T-helper 2 cell treated with Interferon-gamma antibody and Interleukin-4, amounts not matched to agents 5 μg/mL and 100 μg/mL, for 36 hours (primary cell): Measurements from ENCODE around the gene UNC5A.

Experiments
- DNase-seq: peaks from one replicate; pipeline ENCODE4 v3.0.0; 2021; ENCODE audit warnings: low spot score
- H3K27ac Mint-ChIP-seq: one replicate; pipeline ENCODE4 v1.8.0; 2021; ENCODE audit warnings: mild to moderate bottlenecking, mixed read lengths
- H3K27me3 Mint-ChIP-seq: one replicate; pipeline ENCODE4 v1.8.0; 2021; ENCODE audit warnings: low read depth, mixed read lengths
- H3K36me3 Mint-ChIP-seq: one replicate; pipeline ENCODE4 v1.8.0; 2021; ENCODE audit warnings: low read depth, mixed read lengths
- H3K4me1 Mint-ChIP-seq: one replicate; pipeline ENCODE4 v1.8.0; 2021; ENCODE audit warnings: low read depth, mixed read lengths
- H3K4me3 Mint-ChIP-seq: one replicate; pipeline ENCODE4 v1.8.0; 2022; ENCODE audit warnings: mild to moderate bottlenecking, moderate library complexity, mixed read lengths
- H3K9me3 Mint-ChIP-seq: one replicate; pipeline ENCODE4 v1.8.0; 2021; ENCODE audit warnings: mixed read lengths

The UNC5A gene

DNA sequence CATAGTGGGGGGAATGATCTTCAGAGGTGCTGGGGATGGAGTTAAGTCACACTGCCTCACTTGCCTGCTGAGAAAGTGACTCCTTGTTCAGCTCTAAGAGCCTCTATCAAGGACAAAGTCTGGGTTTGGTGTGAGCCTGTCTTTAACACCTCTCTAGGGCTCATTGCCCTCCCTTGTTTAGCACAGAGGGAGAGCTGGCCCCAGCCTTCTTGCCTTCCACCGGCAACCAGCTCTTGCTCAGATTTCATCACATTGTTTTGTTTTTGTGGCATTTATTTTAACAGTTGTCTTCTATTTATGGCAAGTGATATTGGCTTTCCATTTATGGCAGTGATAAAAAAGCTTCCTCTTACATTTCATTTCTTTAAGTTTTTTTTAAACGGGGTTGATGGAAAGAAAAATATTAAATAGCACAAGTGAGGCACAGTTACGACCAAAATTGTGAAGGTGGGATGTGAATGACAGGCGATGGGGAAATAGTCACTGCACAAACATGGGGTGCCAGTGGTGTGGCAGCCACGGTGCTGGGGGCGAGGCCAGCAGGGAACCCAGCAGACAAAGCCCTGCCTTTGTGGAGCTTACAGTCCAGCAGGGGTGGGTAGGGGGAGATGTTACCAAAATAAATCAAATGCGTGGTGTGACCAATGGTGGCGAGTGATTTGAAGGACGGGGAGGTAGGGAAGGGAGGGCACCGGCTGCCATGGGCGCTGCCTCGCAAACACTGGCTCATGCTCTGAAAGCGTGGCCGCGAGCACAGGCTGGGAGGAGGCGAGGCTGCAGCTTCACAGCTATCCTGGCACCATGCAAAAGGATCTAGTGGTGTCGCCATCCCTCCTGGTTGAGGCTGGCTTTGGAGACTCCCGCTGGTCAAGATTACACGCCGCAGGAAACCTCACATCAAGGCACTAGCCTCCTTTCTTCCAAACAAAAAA is 21.2 kb upstream of the UNC5A start:
- Mint-ChIP-seq H3K9me3 (no peaks in the 10 kb centered on the region), H3K36me3 (no peaks in the 10 kb centered on the region), H3K4me3 (no peak overlapping the region), H3K27ac (no peak overlapping the region), H3K4me1 (no peaks in the 10 kb centered on the region), H3K27me3 (peaks cover 16% of the 10 kb centered on the region)
- DNase-seq, result no peak

DNA sequence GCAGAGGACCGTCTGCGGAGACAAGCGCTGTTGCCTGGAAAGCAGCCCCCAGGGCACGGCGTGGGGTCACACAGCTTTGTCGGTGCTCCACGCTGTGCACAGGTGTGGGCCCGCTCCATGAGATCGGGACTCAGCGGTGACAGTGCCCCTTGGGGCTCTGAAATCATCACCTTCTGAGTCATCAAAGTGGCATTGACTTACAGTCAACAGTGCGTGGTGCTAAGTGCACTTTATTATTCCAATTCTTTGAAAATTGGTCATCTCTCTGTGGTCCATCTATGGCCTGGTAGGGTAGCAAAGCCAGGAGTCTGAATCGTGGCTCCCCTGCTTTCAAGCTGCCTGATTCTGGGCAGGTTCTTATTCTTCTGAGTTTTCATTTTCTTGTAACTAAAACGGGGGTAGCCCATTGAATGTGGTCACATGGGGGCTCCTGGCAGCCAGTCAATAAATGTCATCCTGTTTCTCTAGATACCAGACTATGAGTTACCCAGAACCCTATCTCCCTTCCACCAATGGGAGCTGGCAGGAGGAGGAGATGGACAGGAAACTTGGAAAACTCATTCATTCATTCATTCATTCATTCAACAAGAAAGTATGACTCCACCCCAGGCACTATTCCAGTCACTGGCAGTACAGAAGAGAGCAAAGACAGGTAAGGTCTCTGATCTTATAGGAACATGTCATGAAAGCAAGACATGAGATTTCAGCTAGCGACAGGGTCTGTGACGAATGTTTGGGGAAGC is 20.3 kb upstream of the UNC5A start:
- H3K9me3 Mint-ChIP-seq, result no peaks in the 10 kb centered on the region
- no peak overlapping the region for H3K4me3 Mint-ChIP-seq
- no peaks in the 10 kb centered on the region for H3K4me1 Mint-ChIP-seq
- no peak for DNase-seq
- H3K27ac Mint-ChIP-seq, result no peak overlapping the region
- no peaks in the 10 kb centered on the region for H3K36me3 Mint-ChIP-seq
- peaks cover 16% of the 10 kb centered on the region for H3K27me3 Mint-ChIP-seq

DNA sequence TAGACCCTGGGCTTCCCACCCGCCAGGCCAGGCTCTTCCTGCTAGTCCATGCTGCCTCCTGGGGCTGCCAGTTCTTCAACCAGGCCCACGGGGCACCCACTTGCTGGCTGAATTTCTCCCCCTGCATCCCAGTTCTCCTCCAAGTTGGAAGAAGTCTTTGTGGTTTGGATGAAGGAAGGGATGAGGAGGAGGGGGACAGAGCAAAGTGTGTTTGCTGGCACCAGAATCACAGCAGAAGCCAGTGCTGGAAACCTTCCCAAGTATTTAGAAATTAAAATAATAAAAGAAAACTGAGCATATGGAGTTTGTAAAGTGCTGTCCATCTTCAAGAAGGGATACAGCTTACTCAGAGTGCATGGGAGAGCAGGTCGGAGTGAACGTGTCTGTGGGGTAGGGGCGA is 19.4 kb upstream of the UNC5A start:
- H3K9me3 Mint-ChIP-seq, result no peaks in the 10 kb centered on the region
- peaks cover 19% of the 10 kb centered on the region for H3K27me3 Mint-ChIP-seq
- no peaks in the 10 kb centered on the region for H3K36me3 Mint-ChIP-seq
- no peaks in the 10 kb centered on the region for H3K4me1 Mint-ChIP-seq
- H3K4me3 Mint-ChIP-seq, result no peak overlapping the region
- H3K27ac Mint-ChIP-seq, result no peak overlapping the region
- no peak for DNase-seq

DNA sequence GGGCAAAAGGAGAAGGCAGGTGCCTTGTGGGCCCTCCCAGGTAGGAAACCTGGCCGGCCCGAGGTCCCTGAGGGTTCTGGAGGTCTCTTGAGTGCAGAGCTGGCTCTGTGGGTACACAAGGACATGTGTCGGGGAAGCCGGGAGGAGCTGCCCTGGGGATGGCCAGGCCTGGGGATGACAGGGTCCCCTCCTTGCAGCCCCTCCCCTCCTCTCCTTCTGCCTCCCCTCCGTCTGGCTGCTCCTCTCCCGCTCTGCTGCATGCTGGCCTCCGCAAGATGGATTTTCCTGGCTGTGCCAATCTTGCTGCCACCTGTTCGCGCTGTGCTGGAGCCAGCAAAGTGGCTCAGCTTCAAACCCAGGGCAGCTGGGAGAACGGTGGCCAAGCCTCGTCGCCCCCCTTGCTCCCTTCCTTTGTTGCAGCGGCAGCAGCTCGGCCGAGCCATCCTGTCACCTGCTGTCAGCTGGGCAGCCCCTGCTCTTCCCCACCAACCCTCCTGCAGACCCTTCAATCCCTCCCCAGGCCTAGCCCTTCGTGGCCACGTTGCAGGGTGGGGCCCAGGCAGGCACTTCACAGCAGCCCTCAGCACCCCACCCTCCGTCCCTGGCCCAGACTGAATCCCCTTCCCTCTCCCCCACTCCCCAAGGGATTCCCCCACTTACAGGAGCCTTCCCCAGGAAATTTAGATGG is 17.6 kb upstream of the UNC5A start:
- H3K9me3 Mint-ChIP-seq, result no peaks in the 10 kb centered on the region
- no peaks in the 10 kb centered on the region for H3K36me3 Mint-ChIP-seq
- DNase-seq, result no peak
- H3K27ac Mint-ChIP-seq, result no peak overlapping the region
- H3K4me1 Mint-ChIP-seq, result no peaks in the 10 kb centered on the region
- no peak overlapping the region for H3K4me3 Mint-ChIP-seq
- peaks cover 26% of the 10 kb centered on the region for H3K27me3 Mint-ChIP-seq

DNA sequence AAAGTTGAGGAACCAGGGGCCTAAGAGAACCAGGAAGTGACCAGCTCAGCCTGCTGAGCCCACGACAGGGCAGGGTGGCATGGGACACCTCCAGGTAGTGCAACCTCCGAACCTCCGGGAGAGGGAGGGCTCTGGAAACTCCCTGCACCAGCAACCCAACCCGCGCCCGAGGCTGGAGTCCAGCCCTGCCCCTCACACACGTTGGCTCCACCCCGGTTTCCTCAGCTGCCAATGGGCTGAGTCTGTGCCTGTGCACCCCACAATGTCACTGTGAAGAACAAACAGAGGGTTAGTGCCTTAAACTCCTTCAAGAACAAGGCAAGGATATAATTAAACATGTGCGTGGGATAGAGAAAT is 17.0 kb upstream of the UNC5A start:
- Mint-ChIP-seq H3K4me3 (no peak overlapping the region), H3K9me3 (no peaks in the 10 kb centered on the region), H3K4me1 (no peaks in the 10 kb centered on the region), H3K36me3 (no peaks in the 10 kb centered on the region), H3K27ac (no peak overlapping the region), H3K27me3 (peaks cover 22% of the 10 kb centered on the region)
- DNase-seq, result no peak

DNA sequence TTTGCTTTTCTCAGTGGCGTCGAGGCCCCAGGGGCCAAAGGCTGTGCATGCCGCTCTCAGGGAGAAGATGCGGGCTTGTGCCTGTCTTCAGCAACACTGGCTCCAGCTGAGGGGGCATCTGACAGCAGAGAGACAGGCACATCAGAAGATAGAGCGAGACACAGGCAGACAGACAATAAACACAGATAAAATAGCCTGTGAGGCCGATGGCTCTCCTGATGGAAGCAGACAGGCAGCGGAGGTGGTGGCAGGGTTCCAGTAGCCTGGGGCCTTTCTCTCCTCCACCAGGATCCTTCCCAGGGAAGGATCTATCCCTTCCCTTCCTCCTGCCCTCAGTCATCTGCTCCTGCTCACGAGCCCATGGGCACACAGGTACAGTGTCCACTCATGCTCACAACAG is 16.6 kb upstream of the UNC5A start:
- Mint-ChIP-seq H3K36me3 (no peaks in the 10 kb centered on the region), H3K27me3 (peaks cover 22% of the 10 kb centered on the region), H3K4me3 (no peak overlapping the region), H3K4me1 (no peaks in the 10 kb centered on the region), H3K27ac (no peak overlapping the region), H3K9me3 (no peaks in the 10 kb centered on the region)
- no peak for DNase-seq

DNA sequence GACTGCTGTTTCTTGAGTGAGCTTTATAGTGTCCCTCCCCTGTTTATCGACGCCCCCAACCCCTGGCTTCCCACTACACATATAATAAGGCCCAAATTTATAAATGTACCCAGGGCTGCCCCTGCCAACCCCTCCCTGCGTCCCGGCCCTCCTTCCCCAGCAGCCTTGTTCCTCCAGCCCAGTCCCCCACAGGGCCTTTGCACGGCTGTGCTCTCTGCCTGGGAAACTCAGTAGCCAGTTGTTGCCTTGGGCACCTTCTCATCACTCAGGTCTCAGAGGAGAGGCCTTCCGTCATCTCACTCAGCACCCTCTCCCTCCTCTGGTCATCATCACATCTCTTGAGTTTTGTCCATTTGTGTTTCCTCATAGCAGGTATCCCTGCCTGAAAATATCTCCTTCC is 15.8 kb upstream of the UNC5A start:
- H3K27ac Mint-ChIP-seq, result no peak overlapping the region
- H3K4me1 Mint-ChIP-seq, result no peaks in the 10 kb centered on the region

DNA sequence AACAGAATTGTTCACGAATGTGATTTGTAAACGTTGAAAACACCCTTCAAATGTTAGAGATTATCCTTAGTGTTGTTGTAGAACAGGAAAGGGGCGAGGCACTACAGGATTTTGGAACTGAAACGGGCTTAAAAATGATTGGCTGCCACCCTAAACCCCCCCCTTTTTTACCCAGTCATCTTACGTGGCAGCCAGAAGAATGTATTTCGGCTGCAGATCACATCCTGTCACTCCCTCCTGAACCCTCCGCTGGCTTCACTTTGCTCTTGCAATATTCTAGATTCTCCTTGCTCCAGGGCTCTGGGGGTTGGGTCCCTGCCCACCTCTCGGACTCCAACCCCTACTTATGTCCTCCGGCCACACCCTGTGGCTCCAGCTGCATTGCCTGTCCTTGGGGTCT is 13.9 kb upstream of the UNC5A start:
- no peak for DNase-seq
- no peak overlapping the region for H3K4me3 Mint-ChIP-seq
- no peaks in the 10 kb centered on the region for H3K36me3 Mint-ChIP-seq
- H3K9me3 Mint-ChIP-seq, result no peaks in the 10 kb centered on the region
- no peaks in the 10 kb centered on the region for H3K4me1 Mint-ChIP-seq
- peaks cover 12% of the 10 kb centered on the region for H3K27me3 Mint-ChIP-seq
- H3K27ac Mint-ChIP-seq, result no peak overlapping the region

More for the DNA sequence above, 15.8 kb upstream of the UNC5A start:
- Mint-ChIP-seq H3K27me3 (peaks cover 15% of the 10 kb centered on the region), H3K9me3 (no peaks in the 10 kb centered on the region), H3K36me3 (no peaks in the 10 kb centered on the region), H3K4me3 (no peak overlapping the region)
- no peak for DNase-seq

DNA sequence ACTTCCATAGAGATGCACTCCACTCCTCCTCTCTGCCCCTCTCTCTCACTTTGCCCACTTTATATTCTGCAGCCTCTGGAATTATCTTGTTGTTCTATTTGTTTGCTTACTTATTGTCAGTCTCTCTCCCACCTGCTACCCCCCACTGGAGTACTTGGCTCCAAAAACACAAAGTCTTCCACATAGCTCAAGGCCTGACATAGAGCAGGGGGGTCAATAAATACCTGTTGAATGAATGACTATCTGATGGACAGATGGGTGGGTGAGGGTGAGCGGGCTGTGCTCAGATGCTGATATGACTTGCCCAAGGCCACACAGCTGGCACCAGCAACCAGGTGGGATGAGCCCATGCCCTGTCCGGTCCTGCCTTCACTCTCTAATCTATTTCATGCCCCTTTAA is 13.4 kb upstream of the UNC5A start:
- peaks cover 9% of the 10 kb centered on the region for H3K27me3 Mint-ChIP-seq
- H3K9me3 Mint-ChIP-seq, result no peaks in the 10 kb centered on the region
- no peak for DNase-seq
- H3K4me3 Mint-ChIP-seq, result no peak overlapping the region
- H3K4me1 Mint-ChIP-seq, result no peaks in the 10 kb centered on the region
- H3K36me3 Mint-ChIP-seq, result no peaks in the 10 kb centered on the region
- H3K27ac Mint-ChIP-seq, result no peak overlapping the region

DNA sequence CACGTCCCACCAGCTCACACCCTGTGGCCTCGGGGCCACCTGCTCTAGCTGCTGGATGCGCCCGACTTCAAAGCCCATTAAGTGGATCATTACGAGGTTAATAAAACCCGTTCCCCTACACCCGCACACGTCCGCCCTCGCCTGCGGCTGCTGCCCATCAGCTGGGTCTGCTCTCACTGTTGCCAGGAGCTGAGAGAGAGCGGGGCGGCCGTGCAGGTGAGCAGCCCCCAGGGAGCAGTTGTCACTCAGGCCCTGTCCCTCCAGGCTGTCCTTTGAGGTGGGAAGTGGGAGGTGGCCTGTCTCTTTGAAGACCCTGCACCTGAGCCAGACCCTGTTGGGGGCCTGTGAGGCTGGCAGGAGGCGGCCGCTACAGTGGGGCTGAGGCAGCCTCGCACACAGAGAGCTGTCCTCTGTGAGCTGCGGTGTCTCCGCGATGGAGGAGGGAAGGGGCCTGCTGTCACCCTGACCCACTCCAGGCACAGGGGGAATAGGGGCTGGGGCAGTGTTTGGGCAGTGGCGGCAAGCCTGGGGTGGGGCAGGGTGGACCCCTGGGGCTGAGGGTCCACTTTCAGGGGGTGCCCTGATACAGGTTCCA is 12.8 kb upstream of the UNC5A start:
- no peaks in the 10 kb centered on the region for H3K4me1 Mint-ChIP-seq
- no peak overlapping the region for H3K4me3 Mint-ChIP-seq
- no peak for DNase-seq
- no peak overlapping the region for H3K27ac Mint-ChIP-seq
- H3K36me3 Mint-ChIP-seq, result no peaks in the 10 kb centered on the region
- H3K27me3 Mint-ChIP-seq, result peaks cover 9% of the 10 kb centered on the region
- no peaks in the 10 kb centered on the region for H3K9me3 Mint-ChIP-seq

DNA sequence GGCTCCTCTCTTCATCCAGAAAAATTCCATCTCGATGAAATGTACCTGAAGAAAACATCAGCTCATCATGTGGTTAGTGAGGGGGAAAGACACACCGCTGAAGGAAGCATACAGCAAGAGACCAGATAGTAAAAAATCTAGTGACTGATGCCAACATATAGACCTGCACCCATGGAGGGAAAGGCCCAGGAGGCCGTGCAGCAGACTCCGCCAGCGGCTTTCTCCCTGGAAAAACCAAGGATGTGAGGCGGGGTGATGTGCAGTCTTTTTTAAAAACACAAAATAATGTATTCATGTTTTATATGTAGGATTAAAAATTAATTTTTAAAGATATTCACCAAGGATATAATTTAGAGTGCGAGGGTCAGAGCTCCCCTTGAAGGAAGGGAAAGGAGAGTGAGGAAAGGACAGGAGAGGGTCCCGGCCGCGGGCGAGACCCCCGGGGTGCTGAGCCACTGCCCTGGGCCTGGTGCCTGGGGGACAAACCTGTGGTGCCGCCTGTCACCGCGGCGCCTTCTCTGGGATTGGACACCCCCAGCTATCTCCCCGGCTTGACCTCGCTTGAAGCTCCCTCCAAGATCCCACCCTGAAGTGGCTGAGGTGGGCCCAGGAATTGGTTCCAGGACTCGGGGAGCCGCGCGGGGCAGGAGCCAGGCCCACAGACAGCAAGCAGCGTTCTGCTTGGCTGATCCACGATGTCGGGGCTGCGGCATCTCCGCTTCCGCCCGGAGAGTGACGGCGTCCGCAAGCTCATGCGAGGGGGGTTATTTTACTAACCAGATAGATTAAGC is 12.1 kb upstream of the UNC5A start:
- no peak overlapping the region for H3K27ac Mint-ChIP-seq
- no peaks in the 10 kb centered on the region for H3K9me3 Mint-ChIP-seq
- H3K4me3 Mint-ChIP-seq, result no peak overlapping the region
- H3K27me3 Mint-ChIP-seq, result peaks cover 9% of the 10 kb centered on the region
- H3K36me3 Mint-ChIP-seq, result no peaks in the 10 kb centered on the region
- H3K4me1 Mint-ChIP-seq, result no peaks in the 10 kb centered on the region
- no peak for DNase-seq

DNA sequence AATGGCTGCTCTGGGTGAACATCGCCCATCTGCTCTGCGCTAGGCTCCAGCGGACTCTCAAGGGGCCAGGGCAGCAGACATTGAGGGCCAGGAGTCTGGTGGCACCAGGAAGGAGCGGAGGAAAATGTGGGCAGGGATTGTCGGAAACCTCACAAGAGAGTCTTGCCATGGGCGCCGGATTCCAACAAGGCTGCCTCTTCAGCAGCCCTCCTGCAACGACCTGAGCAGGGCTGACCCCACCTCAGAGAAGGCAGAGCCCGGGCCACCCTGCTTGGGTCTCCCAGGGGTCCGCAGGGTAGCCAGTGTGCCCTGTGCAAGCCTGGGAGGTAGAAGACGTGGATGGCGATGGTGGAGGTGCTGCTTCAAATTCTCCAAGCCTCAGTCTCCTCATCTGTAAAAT is 11.4 kb upstream of the UNC5A start:
- Mint-ChIP-seq H3K4me1 (no peaks in the 10 kb centered on the region), H3K27ac (no peak overlapping the region), H3K9me3 (no peaks in the 10 kb centered on the region), H3K27me3 (peaks cover 9% of the 10 kb centered on the region), H3K4me3 (no peak overlapping the region), H3K36me3 (no peaks in the 10 kb centered on the region)
- DNase-seq, result no peak

DNA sequence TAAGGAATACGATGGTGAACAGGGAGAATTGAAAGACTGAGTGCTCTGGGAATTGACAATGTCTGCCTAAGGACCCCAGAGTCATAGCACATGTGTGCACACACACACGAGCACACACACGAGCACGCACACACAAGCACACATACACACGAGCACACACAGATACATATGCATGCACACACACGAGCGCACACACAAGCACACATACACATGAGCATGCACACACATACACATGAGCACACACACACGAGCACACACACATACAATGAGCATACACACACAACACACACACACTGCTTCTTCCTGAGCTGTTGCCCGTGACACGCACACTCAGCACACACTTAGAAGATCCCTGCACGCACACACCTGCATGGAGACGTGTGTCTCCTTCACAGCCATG is 10.9 kb upstream of the UNC5A start:
- Mint-ChIP-seq H3K27me3 (peaks cover 9% of the 10 kb centered on the region), H3K9me3 (no peaks in the 10 kb centered on the region), H3K4me1 (no peaks in the 10 kb centered on the region), H3K27ac (no peak overlapping the region), H3K36me3 (no peaks in the 10 kb centered on the region), H3K4me3 (no peak overlapping the region)
- DNase-seq, result no peak
